C4-2B (cell line): ENCODE results near the gene ZNF732.
A peak's percentile ranks its signal among the peaks of the same experiment; 100 is the strongest.
"Not testable (repeated sequence)": the region's sequence is repeated elsewhere in the genome, so short reads cannot be mapped to it uniquely, and the experiment has no call there.

ENCODE experiments used
- H3K27ac ChIP-seq: fragments of 450-650 bp; 2 replicates; pipeline ENCODE4 v1.5.1; 2017
- ZFX ChIP-seq: fragments of 450-650 bp; IDR thresholded peaks from 2 replicates; pipeline ENCODE4 v1.6.1; 2017
- TF ChIP-seq, protein P1 (sequence below): fragments of 450-650 bp; conservative IDR thresholded peaks from 2 replicates; pipeline ENCODE4 v1.5.1; 2017; ENCODE audit warnings: mild to moderate bottlenecking

Gene ZNF732

DNA sequence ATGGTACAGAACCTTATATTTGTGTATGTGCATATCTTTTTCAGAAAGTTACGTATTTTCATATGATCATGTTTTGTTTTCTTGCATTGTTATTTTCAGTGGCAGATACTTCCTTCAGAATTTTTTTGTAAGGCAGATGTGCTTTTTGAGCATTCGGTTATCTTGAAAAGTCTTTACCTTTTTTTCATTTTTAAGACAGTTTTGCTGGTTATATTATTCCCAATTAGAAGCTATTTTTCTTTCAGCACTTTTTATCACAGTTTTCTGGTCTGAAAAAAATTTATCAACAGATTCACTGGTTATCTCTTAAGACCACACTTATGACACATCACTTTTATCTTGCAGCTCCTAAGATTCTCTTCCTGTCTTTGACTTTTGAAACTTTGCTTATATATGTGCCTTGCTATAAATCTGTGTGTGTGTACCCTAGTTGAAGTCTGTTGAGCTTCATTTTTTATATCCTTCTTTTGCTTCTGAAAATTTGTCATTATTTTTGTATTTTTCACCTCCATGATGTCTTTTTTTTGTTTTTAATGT is 53.1 kb downstream of the ZNF732 start:
- TF ChIP-seq ZFX, result no peak
- TF ChIP-seq, protein P1, sequence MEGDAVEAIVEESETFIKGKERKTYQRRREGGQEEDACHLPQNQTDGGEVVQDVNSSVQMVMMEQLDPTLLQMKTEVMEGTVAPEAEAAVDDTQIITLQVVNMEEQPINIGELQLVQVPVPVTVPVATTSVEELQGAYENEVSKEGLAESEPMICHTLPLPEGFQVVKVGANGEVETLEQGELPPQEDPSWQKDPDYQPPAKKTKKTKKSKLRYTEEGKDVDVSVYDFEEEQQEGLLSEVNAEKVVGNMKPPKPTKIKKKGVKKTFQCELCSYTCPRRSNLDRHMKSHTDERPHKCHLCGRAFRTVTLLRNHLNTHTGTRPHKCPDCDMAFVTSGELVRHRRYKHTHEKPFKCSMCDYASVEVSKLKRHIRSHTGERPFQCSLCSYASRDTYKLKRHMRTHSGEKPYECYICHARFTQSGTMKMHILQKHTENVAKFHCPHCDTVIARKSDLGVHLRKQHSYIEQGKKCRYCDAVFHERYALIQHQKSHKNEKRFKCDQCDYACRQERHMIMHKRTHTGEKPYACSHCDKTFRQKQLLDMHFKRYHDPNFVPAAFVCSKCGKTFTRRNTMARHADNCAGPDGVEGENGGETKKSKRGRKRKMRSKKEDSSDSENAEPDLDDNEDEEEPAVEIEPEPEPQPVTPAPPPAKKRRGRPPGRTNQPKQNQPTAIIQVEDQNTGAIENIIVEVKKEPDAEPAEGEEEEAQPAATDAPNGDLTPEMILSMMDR, result no peak
- no peak overlapping the region for H3K27ac ChIP-seq

DNA sequence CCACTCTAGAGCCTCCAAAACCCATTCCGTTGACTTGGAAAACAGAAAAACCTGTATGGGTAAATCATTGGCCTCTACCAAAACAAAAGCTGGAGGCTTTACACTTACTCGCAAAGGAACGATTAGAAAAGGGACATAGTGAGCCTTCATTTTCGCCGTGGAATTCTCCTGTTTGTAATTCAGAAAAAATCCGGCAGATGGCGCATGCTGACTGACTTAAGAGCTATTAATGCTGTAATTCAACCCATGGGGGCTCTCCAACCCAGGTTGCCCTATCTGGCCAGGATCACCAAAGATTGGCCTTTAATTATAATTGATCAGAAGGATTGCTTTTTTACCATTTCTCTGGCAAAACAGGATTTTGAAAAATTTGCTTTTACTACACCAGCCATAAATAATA is 60.8 kb downstream of the ZNF732 start:
- no peak overlapping the region for H3K27ac ChIP-seq
- TF ChIP-seq, protein P1, result peak; percentile 45
- TF ChIP-seq ZFX, result no peak

DNA sequence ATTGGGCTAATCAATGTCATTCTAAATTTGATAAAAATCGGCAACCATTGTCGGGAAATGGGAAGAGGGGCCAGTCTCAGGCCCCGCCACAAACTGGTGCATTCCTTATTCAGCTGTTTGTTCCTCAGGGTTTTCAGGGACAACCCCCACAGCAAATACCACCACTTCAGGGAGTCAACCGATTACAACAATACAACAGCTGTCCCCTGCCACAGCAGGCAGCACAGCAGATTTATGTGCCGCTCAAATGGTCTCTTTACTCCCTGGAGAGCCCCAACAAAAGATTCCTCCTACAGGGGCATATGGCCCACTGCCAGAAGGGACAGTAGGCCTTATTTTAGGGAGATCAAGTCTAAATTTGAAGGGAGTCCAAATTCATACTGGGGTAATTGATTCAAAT is 61.8 kb downstream of the ZNF732 start:
- no peak overlapping the region for H3K27ac ChIP-seq
- no peak for TF ChIP-seq ZFX
- TF ChIP-seq, protein P1, result no peak

DNA sequence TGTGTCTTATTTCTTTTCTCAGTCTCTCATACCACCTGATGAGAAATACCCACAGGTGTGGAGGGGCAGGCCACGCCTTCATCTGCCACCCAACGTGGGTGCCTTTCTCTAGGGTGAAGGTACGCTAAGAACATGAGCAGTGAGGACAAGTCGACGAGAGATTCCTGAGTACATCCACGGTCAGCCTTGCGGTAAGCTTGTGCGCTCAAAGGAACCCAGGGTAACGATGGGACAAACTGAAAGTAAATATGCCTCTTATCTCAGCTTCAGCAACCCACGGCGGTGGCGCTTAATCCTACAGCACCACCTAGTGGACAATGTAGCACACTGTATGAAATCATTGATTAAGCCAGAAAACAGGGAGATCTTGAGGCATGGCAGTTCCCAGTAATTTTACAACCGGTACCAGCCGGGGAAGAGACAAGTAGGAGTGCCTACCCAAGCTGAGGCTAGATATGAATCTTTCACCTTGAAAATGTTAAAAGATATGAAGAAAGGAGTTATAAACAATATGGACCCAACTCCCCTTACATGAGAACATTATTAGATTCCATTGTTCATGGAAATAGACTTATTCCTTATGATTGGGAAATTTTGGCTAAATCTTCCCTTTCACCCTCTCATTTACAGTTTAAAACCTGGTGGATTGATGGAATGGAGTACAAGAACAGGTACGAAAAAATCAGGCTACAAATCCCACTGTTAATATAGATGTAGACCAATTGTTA is 63.0 kb downstream of the ZNF732 start:
- no peak for TF ChIP-seq ZFX
- TF ChIP-seq, protein P1, result peak; percentile 82
- H3K27ac ChIP-seq, result no peak overlapping the region

DNA sequence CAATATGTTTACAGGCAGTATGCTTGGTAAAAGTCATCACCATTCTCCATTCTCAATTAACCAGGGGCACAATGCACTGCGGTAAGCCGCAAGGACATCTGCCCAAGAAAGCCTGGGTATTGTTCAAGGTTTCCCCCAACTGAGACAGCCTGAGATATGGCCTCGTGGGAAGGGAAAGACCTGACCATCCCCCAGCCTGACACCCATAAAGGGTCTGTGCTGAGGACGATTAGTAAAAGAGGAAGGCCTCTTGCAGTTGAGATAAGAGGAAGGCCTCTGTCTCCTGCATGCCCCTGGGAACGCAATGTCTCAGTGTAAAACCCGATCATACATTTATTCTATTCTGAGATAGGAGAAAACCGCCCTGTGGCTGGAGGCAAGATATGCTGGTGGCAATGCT is 63.9 kb downstream of the ZNF732 start:
- not testable (repeated sequence) for H3K27ac ChIP-seq

DNA sequence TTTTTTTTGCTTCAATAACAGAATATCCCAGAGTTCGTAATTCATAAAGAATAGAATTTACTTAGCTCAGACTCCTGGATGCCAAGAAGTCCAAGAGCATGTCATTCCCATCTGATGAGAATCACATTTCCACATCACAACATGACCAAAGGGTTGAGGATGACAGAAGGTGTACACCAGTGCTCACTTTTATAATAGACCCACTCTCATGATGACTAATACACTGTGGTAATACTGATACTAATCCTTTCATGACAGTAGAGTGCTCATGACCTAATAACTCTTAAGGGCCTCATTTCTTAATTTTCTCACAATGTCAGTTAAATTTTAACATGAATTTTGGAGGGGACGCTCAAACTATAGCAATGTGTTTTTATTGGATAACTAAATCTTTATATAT is 69.2 kb downstream of the ZNF732 start:
- H3K27ac ChIP-seq, result no peak overlapping the region
- TF ChIP-seq, protein P1, result no peak
- TF ChIP-seq ZFX, result no peak

DNA sequence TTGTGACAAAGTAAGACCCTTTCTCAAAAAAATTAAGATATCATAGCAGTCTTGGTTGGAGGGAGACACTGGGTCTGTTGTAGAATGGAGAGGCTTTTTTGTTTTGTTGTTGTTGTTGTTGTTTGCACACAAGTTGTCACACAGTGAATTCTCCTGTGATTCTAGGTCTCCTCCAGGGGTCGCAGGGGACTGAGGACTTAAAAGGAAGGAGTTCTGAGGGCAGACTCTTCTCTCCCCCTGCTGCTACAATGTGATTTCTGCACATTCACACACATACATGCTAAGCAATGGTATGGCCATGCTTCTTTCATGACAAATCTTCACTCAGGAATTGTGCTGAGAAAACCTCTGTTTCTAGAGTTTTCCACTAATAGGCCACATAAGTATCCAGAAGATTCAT is 71.1 kb downstream of the ZNF732 start:
- no peak overlapping the region for H3K27ac ChIP-seq
- TF ChIP-seq ZFX, result no peak

DNA sequence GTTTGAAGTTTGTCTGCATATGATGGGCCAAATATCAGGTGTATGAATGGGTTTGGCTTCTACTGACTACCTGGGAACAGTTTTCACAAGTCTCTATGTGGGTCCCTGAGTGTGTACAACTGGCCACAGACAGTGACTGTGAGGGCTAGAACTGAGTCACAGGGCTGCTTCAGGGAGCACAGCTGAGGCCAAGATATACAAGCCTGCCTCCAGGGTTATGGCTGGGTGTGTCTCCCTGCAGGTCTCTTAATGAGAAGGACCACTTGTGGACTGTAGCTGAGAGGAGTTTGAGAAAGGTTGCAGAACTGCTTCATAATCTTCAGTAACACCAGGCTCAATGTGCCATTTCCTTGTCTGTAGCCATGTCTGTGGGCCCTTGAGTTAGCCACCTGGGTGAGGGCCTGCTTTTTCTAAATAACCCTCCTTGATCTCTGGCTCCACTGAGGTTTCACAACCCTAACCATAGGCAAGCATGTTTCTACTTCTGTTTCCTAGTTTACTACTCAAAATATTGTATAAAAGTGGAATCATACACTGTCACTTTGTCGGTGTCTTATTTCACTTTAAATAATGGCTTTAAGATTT is 81.3 kb downstream of the ZNF732 start:
- H3K27ac ChIP-seq, result no peak overlapping the region
- TF ChIP-seq ZFX, result no peak
- TF ChIP-seq, protein P1, result no peak
